Measurements from ENCODE around the gene LDHB. TPM values are rescaled to one million over a fixed set of nuclear protein-coding genes. Genes with fewer than 3 reads are reported as not detected.
"Not testable (repeated sequence)": the region's sequence is repeated elsewhere in the genome, so short reads cannot be mapped to it uniquely, and the experiment has no call there.

The LDHB gene
- total RNA-seq, 1 donor = 579 TPM

GRCh38 chr12:21677204-21677603 is 19.6 kb upstream of the LDHB start:
- no peak for DNase-seq (ENCODE audit: low read depth)
- no peak overlapping the region for H3K4me3 ChIP-seq (ENCODE audit: low read depth, low read length)
- no peak for TF ChIP-seq CTCF (IDR thresholded peaks at IDR 0.05; ENCODE audit: insufficient read depth, low read length)

GRCh38 chr12:21676776-21677175 is 19.1 kb upstream of the LDHB start:
- no peak for DNase-seq (ENCODE audit: low read depth)
- no peak for TF ChIP-seq CTCF (IDR thresholded peaks at IDR 0.05; ENCODE audit: insufficient read depth, low read length)

GRCh38 chr12:21675641-21676040 is 18.0 kb upstream of the LDHB start:
- no peak for TF ChIP-seq CTCF (IDR thresholded peaks at IDR 0.05; ENCODE audit: insufficient read depth, low read length)
- H3K4me3 ChIP-seq (ENCODE audit: low read depth, low read length) = no peak overlapping the region
- DNase-seq (ENCODE audit: low read depth) = no peak

More at GRCh38 chr12:21676776-21677175, 19.1 kb upstream of the LDHB start:
- no peak overlapping the region for H3K4me3 ChIP-seq (ENCODE audit: low read depth, low read length)

GRCh38 chr12:21675096-21675495 is 17.5 kb upstream of the LDHB start:
- TF ChIP-seq CTCF (IDR thresholded peaks at IDR 0.05; ENCODE audit: insufficient read depth, low read length) = no peak
- no peak for DNase-seq (ENCODE audit: low read depth)
- H3K4me3 ChIP-seq (ENCODE audit: low read depth, low read length) = no peak overlapping the region

GRCh38 chr12:21673830-21674552 is 16.3 kb upstream of the LDHB start:
- not testable (repeated sequence) for H3K4me3 ChIP-seq (ENCODE audit: low read depth, low read length); DNase-seq (ENCODE audit: low read depth)

GRCh38 chr12:21672146-21672545 is 14.5 kb upstream of the LDHB start:
- no peak for TF ChIP-seq CTCF (IDR thresholded peaks at IDR 0.05; ENCODE audit: insufficient read depth, low read length)
- DNase-seq (ENCODE audit: low read depth) = no peak
- no peak overlapping the region for H3K4me3 ChIP-seq (ENCODE audit: low read depth, low read length)

GRCh38 chr12:21666722-21667121 is 9.1 kb upstream of the LDHB start:
- no peak overlapping the region for H3K4me3 ChIP-seq (ENCODE audit: low read depth, low read length)
- TF ChIP-seq CTCF (IDR thresholded peaks at IDR 0.05; ENCODE audit: insufficient read depth, low read length) = no peak

More at GRCh38 chr12:21666722-21667121, 9.1 kb upstream of the LDHB start:
- no peak for DNase-seq (ENCODE audit: low read depth)
